SU-DHL-6 (cell line): ENCODE measurements around the gene ARMC3.

Source experiments
- H2AFZ ChIP-seq: fragments of 200-600 bp; sonication (generic); 2 replicates; pipeline ENCODE4 v1.6.1; 2014; ENCODE audit warnings: low read depth, mild to moderate bottlenecking, moderate library complexity, mixed read lengths, antibody characterized with exemption, low read length; ENCODE audit not compliant: severe bottlenecking
- H3F3A ChIP-seq: fragments of 200-600 bp; shearing (Covaris generic); 2 replicates; pipeline ENCODE4 v1.6.0; 2016; ENCODE audit warnings: antibody characterized with exemption, mild to moderate bottlenecking; ENCODE audit not compliant: insufficient read depth
- H3K27ac ChIP-seq: fragments of 200-600 bp; sonication (generic); 2 replicates; pipeline ENCODE4 v1.5.1; 2016; ENCODE audit warnings: low read depth, mild to moderate bottlenecking, low read length, moderate library complexity, mixed read lengths
- H3K27me3 ChIP-seq: fragments of 200-600 bp; sonication (generic), shearing (Covaris generic); 2 replicates; pipeline ENCODE4 v1.6.0; 2014; ENCODE audit warnings: mild to moderate bottlenecking, low read length
- H3K36me3 ChIP-seq: fragments of 200-600 bp; sonication (generic); 2 replicates; pipeline ENCODE4 v1.6.1; 2014; ENCODE audit warnings: mild to moderate bottlenecking, low read length, mixed read lengths
- H3K4me2 ChIP-seq: fragments of 300-600, 200-600 bp; shearing (Covaris generic), sonication (generic); 2 replicates; pipeline ENCODE4 v1.6.0; 2014; ENCODE audit warnings: low read length, low read depth, mild to moderate bottlenecking; ENCODE audit not compliant: poor library complexity, severe bottlenecking
- H3K4me3 ChIP-seq: fragments of 200-600 bp; sonication (generic); 2 replicates; pipeline ENCODE4 v1.5.1; 2014; ENCODE audit warnings: antibody characterized with exemption, low read length, mild to moderate bottlenecking, mixed read lengths; ENCODE audit not compliant: insufficient read depth, poor library complexity, severe bottlenecking
- H3K79me2 ChIP-seq: fragments of 200-600 bp; sonication (generic); 2 replicates; pipeline ENCODE4 v1.6.1; 2014; ENCODE audit warnings: mild to moderate bottlenecking, low read length, moderate library complexity; ENCODE audit not compliant: insufficient read depth
- H3K9ac ChIP-seq: fragments of 200-600 bp; sonication (generic); 2 replicates; pipeline ENCODE4 v1.7.0; 2014; ENCODE audit warnings: mild to moderate bottlenecking, low read length
- H3K9me2 ChIP-seq: fragments of 200-600 bp; sonication (generic); replicated peaks from 2 replicates; pipeline ENCODE4 v1.6.1; 2014; ENCODE audit warnings: low read length; ENCODE audit not compliant: insufficient read depth
- H3K9me3 ChIP-seq: fragments of 200-600 bp; sonication (generic); 2 replicates; pipeline ENCODE4 v1.6.1; 2014; ENCODE audit warnings: low read length, mixed read lengths; ENCODE audit not compliant: insufficient read depth
- H4K20me1 ChIP-seq: fragments of 200-600 bp; sonication (generic); 2 replicates; pipeline ENCODE4 v1.6.1; 2014; ENCODE audit warnings: low read depth, mild to moderate bottlenecking, antibody characterized with exemption, low read length, moderate library complexity, mixed read lengths
- EZH2phosphoT487 ChIP-seq: fragments of 200-600 bp; sonication (generic), shearing (Covaris generic); conservative IDR thresholded peaks from 2 replicates; pipeline ENCODE4 v1.6.1; 2018; ENCODE audit warnings: mild to moderate bottlenecking, antibody characterized with exemption, low read length, moderate library complexity, mixed read lengths
- TF ChIP-seq, protein P1 (sequence below): fragments of 200-600 bp; sonication (generic); IDR thresholded peaks from one replicate; pipeline ENCODE4 v1.5.1; 2017; ENCODE audit warnings: antibody characterized with exemption, mild to moderate bottlenecking, low read length, moderate library complexity; ENCODE audit not compliant: insufficient read depth, poor library complexity, severe bottlenecking

Gene ARMC3

DNA sequence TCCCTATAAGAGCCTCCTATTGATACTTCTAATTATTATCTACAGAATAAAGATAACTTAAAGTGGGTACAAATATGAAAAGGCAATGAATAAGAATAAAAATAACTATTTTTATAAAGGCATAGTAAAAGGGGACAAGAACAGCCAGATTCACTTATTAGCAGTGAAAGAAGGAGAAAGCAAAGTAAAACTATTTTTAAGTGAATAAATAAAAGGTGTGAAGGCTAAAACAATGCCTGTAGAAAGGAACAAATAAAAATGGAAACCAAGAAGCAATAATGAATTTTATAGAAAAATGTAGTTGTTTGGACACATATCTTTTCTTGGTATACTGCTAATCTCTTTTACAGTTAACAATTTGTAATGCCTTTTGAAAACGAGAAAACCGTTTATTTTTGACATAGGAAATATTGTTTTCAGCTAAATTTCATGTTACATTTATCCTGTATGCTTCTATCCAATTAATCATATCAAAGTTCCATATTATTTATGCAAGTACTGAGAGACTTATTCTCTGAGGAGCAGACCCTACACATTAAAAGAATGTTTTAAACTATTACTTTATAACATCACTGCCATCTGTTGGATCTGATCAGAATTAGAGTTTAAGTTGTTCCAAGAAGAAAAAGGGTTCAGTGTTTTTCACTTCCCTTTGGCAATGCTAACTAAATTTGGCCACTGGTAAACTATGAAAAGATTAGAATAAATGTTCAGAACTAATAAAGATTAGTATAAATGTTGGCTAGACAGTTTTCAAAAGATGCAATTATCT is 59.1 kb downstream of the ARMC3 start:
- H3K9ac ChIP-seq: no peak overlapping the region
- no peak overlapping the region for H3K27ac ChIP-seq
- H2AFZ ChIP-seq: no peak overlapping the region
- H3K79me2 ChIP-seq: no peaks in the 10 kb centered on the region
- no peaks in the 10 kb centered on the region for H3F3A ChIP-seq
- no peaks in the 10 kb centered on the region for H3K36me3 ChIP-seq
- H3K4me3 ChIP-seq: no peak overlapping the region
- no peak overlapping the region for H3K4me2 ChIP-seq
- H3K9me3 ChIP-seq: no peaks in the 10 kb centered on the region
- no peak for TF ChIP-seq EZH2phosphoT487
- TF ChIP-seq, protein P1, sequence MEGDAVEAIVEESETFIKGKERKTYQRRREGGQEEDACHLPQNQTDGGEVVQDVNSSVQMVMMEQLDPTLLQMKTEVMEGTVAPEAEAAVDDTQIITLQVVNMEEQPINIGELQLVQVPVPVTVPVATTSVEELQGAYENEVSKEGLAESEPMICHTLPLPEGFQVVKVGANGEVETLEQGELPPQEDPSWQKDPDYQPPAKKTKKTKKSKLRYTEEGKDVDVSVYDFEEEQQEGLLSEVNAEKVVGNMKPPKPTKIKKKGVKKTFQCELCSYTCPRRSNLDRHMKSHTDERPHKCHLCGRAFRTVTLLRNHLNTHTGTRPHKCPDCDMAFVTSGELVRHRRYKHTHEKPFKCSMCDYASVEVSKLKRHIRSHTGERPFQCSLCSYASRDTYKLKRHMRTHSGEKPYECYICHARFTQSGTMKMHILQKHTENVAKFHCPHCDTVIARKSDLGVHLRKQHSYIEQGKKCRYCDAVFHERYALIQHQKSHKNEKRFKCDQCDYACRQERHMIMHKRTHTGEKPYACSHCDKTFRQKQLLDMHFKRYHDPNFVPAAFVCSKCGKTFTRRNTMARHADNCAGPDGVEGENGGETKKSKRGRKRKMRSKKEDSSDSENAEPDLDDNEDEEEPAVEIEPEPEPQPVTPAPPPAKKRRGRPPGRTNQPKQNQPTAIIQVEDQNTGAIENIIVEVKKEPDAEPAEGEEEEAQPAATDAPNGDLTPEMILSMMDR: peak; percentile 34
- no peaks in the 10 kb centered on the region for H3K9me2 ChIP-seq
- no peaks in the 10 kb centered on the region for H3K27me3 ChIP-seq
- H4K20me1 ChIP-seq: no peaks in the 10 kb centered on the region

DNA sequence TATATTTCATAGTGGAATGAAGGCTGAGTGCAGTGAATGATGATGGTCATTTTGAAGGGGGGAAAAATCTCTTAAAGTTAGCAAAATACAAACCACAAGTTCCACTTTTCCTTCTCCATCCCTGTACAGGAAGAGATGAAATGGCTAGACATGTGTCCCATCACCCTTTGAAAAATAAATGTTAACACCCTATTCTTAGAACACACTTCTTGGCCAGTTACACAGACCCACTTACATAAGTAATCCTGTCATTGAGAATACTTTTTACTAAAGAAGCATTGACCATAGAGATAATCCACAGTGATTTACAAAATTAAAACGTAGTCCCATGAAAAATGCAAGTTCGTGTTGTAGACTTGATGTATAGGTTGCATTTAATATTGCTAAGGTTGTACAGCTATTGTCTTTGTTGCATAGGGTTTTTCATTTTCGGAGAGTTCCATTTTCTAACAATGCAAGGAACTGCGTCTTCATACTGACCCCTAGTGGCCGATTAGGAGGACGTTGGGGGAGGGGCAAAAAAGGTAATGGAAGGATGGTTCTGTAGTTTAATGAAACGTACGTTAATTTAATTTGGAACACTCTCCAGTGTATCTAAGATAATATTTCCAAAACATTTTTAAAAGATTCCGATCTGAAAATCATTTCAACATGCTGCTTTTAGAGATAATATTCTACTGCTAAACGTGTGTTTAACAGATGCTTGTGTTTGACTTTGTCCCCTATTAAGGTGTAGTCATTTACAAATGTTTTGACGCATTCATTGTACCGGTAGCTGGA is 60.9 kb downstream of the ARMC3 start:
- TF ChIP-seq, protein P1: peak; percentile 64
- no peak for TF ChIP-seq EZH2phosphoT487
- Histone ChIP-seq H3K9me3 (no peaks in the 10 kb centered on the region), H3K36me3 (no peaks in the 10 kb centered on the region), H3K27me3 (no peaks in the 10 kb centered on the region), H3K9ac (no peak overlapping the region), H3K79me2 (no peaks in the 10 kb centered on the region), H2AFZ (no peak overlapping the region), H3K4me2 (no peak overlapping the region), H3K9me2 (no peaks in the 10 kb centered on the region), H3K4me3 (no peak overlapping the region), H3K27ac (no peak overlapping the region), H3F3A (no peaks in the 10 kb centered on the region), H4K20me1 (no peaks in the 10 kb centered on the region)

DNA sequence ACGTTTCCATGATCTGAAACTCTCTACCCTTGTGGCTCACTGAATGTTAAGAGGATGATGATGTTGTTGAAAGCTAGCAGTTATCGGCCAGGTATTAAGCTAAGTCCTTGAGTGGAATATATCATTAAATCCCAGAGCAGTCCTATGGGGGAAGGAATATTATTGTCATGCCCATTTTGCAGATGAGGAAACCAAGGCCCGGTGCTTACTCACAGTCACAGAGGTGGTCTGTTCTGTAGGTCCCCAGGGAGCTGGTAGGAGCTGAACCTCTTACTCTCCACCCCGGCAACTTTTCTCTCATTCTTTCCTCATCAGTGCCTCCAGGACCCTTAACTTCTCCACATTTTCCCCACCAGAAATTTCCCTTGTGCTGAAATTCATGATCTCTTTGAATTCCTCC is 62.6 kb downstream of the ARMC3 start:
- Histone ChIP-seq H3F3A (no peaks in the 10 kb centered on the region), H3K9me2 (no peaks in the 10 kb centered on the region), H3K9ac (no peak overlapping the region), H3K9me3 (no peaks in the 10 kb centered on the region), H3K27me3 (no peaks in the 10 kb centered on the region), H3K27ac (no peak overlapping the region), H3K4me3 (no peak overlapping the region), H2AFZ (no peak overlapping the region), H3K79me2 (no peaks in the 10 kb centered on the region), H3K4me2 (no peak overlapping the region), H3K36me3 (no peaks in the 10 kb centered on the region), H4K20me1 (no peaks in the 10 kb centered on the region)
- no peak for TF ChIP-seq EZH2phosphoT487
- TF ChIP-seq, protein P1: no peak
